HG02852 (cell line): ENCODE results near the gene TMEM52B.

Source experiments
- ATAC-seq: cut with Tn5 transposase; IDR thresholded peaks from one replicate; pipeline ENCODE4 v1.9.1; 2021; ENCODE audit warnings: mild to moderate bottlenecking, moderate library complexity; ENCODE audit not compliant: unreplicated experiment

TMEM52B gene

GRCh38 chr12:10236720-10237119, 57.9 kb downstream of the TMEM52B start:
- ATAC-seq: no peak

- ATAC-seq: no peak
Measured at GRCh38 chr12:10238526-10238925, 59.7 kb downstream of the TMEM52B start.

GRCh38 chr12:10241290-10241689, 62.5 kb downstream of the TMEM52B start:
- no peak for ATAC-seq
